ENCODE measurements around the gene IL27RA.

The IL27RA gene

GRCh38 chr19:14031719-14032480 is at the start of gene IL27RA:
Gene IL27RA (plus strand): TSS chr19:14031762. CDS start chr19:14031873, 111 bp downstream.
- in situ Hi-C loops (cut with MboI; ENCODE audit: low sequenced_read_pairs), result no loop called here

DNA sequence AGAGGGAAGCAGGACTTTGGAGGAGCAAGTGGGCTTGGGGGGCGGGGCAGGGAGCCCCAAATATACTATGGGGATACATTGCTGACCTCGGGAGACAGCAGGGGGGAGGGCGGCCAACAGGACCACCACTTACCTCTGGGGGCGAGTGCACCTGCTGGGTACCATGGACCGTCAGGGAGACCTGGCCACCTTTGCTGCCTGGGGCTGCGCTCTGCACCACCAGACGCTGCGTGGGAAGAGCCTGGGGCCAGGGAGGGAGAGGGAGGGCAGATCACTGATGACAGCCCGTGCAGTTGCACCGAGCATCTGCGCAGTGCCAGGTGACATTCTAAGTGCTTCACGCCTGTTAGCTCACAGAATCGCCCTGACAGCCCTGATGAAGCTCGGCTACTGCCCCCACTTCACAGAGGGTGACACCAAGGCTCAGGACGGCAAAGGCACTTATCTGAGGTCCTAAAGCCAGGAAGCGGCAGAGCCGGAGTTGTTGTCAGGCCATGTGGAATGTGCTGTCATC is 49.5 kb upstream of the IL27RA start:
- in situ Hi-C loops (cut with MboI; ENCODE audit: low sequenced_read_pairs), result no loop called here

GRCh38 chr19:13982773-13983172 is 48.8 kb upstream of the IL27RA start:
- in situ Hi-C loops (cut with MboI; ENCODE audit: low sequenced_read_pairs), result no loop called here

GRCh38 chr19:13983213-13983889 is 48.2 kb upstream of the IL27RA start:
- in situ Hi-C loops (cut with MboI; ENCODE audit: low sequenced_read_pairs), result no loop called here

- in situ Hi-C loops (cut with MboI; ENCODE audit: low sequenced_read_pairs), result no loop called here
Observed at GRCh38 chr19:13984186-13984585, 47.4 kb upstream of the IL27RA start.

- in situ Hi-C loops (cut with MboI; ENCODE audit: low sequenced_read_pairs), result no loop called here
Observed at GRCh38 chr19:13984875-13985741, 46.5 kb upstream of the IL27RA start.

DNA sequence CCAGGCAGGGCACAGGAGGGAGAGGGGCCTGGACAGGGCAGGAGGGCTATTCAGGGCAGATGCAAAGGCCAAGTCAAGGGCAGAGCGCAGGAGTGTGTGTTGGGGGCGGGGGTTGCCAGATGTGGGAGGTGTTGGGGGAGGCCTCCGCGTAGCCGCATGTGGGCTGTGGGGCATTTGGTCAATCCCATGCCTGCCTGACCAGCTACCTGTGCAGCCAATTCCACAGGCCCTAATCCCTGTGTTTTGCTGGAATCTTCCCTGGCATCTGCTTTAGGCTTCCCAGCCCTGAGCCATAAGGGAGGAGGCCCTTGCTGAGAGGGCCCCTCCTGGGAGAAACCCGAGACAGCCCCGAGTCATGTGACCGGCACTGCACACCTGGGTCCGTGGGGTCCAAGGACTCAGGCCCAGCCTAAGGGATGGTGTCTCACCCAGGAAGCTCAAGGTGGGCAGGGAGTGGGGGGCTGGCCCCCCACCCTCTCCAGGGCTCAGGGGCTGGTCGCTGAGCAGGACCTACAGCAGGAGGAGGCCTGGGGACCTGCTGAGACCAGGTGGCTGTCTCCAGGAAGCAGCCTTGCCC is 45.7 kb upstream of the IL27RA start:
- in situ Hi-C loops (cut with MboI; ENCODE audit: low sequenced_read_pairs), result no loop called here

- in situ Hi-C loops (cut with MboI; ENCODE audit: low sequenced_read_pairs), result no loop called here
Observed at GRCh38 chr19:13986348-13986904, 45.1 kb upstream of the IL27RA start.

DNA sequence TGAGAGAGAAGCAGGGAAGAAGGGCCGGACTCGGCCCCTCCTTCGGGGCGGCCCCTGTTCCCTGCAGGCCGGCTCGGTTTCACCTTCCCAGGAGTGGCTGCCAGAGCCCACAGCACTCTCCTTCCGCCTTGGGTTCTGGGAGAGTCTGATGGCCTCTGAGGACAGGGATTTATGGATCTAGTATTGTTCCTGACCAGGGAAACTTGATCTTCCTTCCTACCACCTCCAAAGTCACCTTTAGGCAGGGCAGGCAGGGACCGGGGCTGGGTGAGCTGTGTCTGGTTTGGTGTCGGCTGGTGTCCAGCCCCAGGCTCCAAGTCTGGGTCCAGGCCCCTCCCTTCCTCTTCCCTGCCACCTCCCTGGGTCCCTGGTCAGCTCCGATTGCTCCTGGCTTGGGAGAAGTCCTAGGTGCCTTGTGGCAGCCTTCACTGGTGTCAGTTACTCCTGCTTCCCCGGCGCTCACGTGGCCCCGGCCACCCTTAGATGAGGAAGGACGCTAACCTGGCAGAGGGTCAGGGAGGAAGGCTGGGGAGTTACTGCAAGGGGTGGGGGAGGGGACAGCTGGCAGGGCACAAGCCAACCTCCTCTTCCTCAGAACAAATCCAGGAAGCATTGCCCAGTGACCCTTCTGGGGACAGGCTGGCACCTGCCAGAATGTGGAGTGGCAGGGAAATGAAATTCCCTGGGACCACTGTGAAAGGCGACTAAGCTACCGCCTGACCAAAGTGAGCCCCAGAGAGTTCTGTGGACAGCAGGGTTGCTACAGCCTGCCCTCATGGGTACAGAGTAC is 44.3 kb upstream of the IL27RA start:
- in situ Hi-C loops (cut with MboI; ENCODE audit: low sequenced_read_pairs), result no loop called here

- in situ Hi-C loops (cut with MboI; ENCODE audit: low sequenced_read_pairs), result no loop called here
Observed at GRCh38 chr19:13989487-13989886, 42.1 kb upstream of the IL27RA start.

- in situ Hi-C loops (cut with MboI; ENCODE audit: low sequenced_read_pairs), result no loop called here
Observed at GRCh38 chr19:13990085-13990484, 41.5 kb upstream of the IL27RA start.

- in situ Hi-C loops (cut with MboI; ENCODE audit: low sequenced_read_pairs), result no loop called here
Observed at GRCh38 chr19:13992025-13992424, 39.5 kb upstream of the IL27RA start.

- in situ Hi-C loops (cut with MboI; ENCODE audit: low sequenced_read_pairs), result no loop called here
Observed at GRCh38 chr19:13993590-13994300, 37.8 kb upstream of the IL27RA start.

DNA sequence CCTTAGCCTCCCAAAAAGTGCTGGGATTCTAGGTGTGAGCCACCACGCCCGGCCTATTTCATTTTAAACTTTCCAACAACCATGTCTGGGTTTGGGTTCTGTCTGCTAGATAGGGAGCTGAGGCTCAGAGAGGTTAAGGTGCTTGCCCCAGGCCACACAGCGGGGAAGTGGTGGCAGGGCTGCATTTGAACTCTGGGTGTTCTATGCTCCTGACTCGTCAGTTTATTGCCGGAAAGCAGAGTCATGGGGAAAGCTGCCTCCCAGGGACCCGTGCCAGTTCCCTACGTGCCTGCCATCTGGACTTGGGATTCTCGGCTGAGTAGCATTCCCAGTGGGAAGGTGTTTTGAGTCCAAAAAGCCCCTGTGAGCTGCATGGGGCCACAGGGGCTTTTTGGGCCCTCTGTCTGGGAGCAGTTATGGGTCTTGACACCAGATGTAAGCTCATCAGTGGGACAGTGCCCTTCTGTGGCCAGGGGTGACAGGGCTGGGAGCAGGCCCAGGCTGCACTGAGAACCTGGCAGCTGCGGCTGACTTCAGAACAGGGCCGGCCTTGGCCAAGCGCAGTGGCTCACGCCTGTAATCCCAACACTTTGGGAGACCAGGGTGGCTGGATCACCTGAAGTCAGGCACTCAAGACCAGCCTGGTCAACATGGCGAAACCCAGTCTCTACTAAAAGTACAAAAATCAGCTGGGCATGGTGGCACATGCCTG is 36.4 kb upstream of the IL27RA start:
- in situ Hi-C loops (cut with MboI; ENCODE audit: low sequenced_read_pairs), result no loop called here

- in situ Hi-C loops (cut with MboI; ENCODE audit: low sequenced_read_pairs), result no loop called here
Observed at GRCh38 chr19:13995878-13996765, 35.4 kb upstream of the IL27RA start.

- in situ Hi-C loops (cut with MboI; ENCODE audit: low sequenced_read_pairs), result no loop called here
Observed at GRCh38 chr19:13996928-13997630, 34.5 kb upstream of the IL27RA start.

GRCh38 chr19:13997631-13997962 is 34.0 kb upstream of the IL27RA start:
- in situ Hi-C loops (cut with MboI; ENCODE audit: low sequenced_read_pairs), result no loop called here

Measured in hTERT RPE-1 (cell line).